K562 (cell line): ENCODE data around the gene CREG2. TPM values are rescaled to one million over a fixed set of nuclear protein-coding genes. Genes with fewer than 3 reads are reported as not detected.

Source experiments
- ESRRA ChIP-seq: fragments of 450-650 bp; IDR thresholded peaks from 2 replicates; pipeline ENCODE4 v1.6.1; 2014; ENCODE audit warnings: low read depth, mild to moderate bottlenecking, moderate library complexity, borderline replicate concordance
- FOXA3 ChIP-seq, 2 experiments: fragments of 450-650 bp in 1 of 2; sonication (generic) in 1 of 2; formaldehyde crosslinking; IDR thresholded peaks in 1 of 2; conservative IDR thresholded peaks in 1 of 2; 2 replicates each; pipeline versions ENCODE4 v1.4.0 to v1.8.0; 2020 to 2022; ENCODE audit warnings: mild to moderate bottlenecking in 2 of 2, missing genetic modification reagents in 1 of 2
- HNRNPUL1 ChIP-seq: fragments of 200-400 bp; formaldehyde crosslinking; IDR thresholded peaks from 2 replicates; pipeline ENCODE4 v1.6.1; 2017; ENCODE audit warnings: low read length
- SIN3B ChIP-seq: fragments of 450-650 bp; IDR thresholded peaks from 2 replicates; pipeline ENCODE4 v1.6.1; 2017; ENCODE audit warnings: low read depth, mild to moderate bottlenecking, moderate library complexity
- ZNF23 ChIP-seq: fragments of 250-450 bp; sonication (Bioruptor Pico); IDR thresholded peaks from 2 replicates; pipeline ENCODE4 v1.4.0; 2020; ENCODE audit warnings: mild to moderate bottlenecking
- ZNF263 ChIP-seq: sonication (generic); formaldehyde crosslinking; IDR thresholded peaks from 2 replicates; pipeline ENCODE4 v1.8.0; 2022; ENCODE audit warnings: mild to moderate bottlenecking, missing genetic modification reagents, borderline replicate concordance
- polyA plus RNA-seq, 8 experiments: library from polyadenylated mRNA; depleted of rRNA in 4 of 8; stranded (reverse) in 5 of 8; unstranded in 3 of 8; fragments of >200 nt; fragmentation: Nextera tagmentation in 2 of 8; fragmentation: Illumina TruSeq in 1 of 8; extraction: Ambion mirVana in 2 of 8; extraction: Trizol in 1 of 8; gene quantifications; 2 replicates each; pipeline versions ENCODE4 v1.2.1 to v1.2.3, GENCODE V29; 2011 to 2014; ENCODE audit warnings: inconsistent platforms in 1 of 8, missing spikeins in 1 of 8
- total RNA-seq, 7 experiments: library from RNA; depleted of rRNA in 6 of 7; stranded (reverse); fragments of >200 nt in 6 of 7; fragmentation: Illumina TruSeq in 2 of 7; extraction: Trizol in 2 of 7; gene quantifications; 2 replicates each; pipeline versions ENCODE4 v1.2.1 to v1.2.3, GENCODE V29; 2011 to 2021; ENCODE audit warnings: low replicate concordance in 1 of 7
- TF ChIP-seq, protein P1 (sequence below): fragments of 250-450 bp; sonication (Bioruptor Pico); IDR thresholded peaks from 2 replicates; pipeline ENCODE4 v1.8.0; 2021; ENCODE audit warnings: mild to moderate bottlenecking, moderate library complexity
- TF ChIP-seq, protein P2 (sequence below): fragments of 450-650 bp; IDR thresholded peaks from 2 replicates; pipeline ENCODE4 v1.6.1; 2016
- TF ChIP-seq, protein P3 (sequence below): fragments of 250-450 bp; sonication (Bioruptor Pico); IDR thresholded peaks from 2 replicates; pipeline ENCODE4 v1.8.0; 2021; ENCODE audit warnings: moderate library complexity, mild to moderate bottlenecking, inconsistent platforms
- TF ChIP-seq, protein P4 (sequence below): fragments of 450-650 bp; IDR thresholded peaks from 2 replicates; pipeline ENCODE4 v1.6.1; 2016; ENCODE audit warnings: low read depth, mild to moderate bottlenecking, moderate library complexity

CREG2 gene
- total and polyA plus RNA-seq, 9 of the 15 experiments (the other 6 are each of a cell fraction or from before 2014, with no cell fraction given): not detected

DNA sequence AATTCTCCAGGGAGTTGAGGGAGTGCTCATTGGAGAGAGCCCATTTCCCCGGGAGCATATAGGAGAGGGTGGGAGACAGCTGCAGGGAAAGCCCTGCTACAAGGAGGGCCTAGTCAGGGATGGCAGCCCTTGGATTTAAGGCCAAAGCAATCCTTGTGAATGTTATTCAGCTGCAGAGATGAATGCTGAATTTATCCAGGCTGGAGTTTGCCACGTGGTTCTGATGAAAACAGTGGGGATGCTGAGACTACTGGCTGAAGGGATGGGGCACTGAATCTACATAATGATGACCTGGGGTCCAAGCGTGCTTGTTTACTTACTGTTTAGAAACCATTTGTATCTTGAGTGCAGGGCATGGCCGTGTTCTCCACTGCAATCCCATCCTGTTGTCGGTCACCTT is 43.2 kb downstream of the CREG2 start (continued):
- TF ChIP-seq, protein P1, sequence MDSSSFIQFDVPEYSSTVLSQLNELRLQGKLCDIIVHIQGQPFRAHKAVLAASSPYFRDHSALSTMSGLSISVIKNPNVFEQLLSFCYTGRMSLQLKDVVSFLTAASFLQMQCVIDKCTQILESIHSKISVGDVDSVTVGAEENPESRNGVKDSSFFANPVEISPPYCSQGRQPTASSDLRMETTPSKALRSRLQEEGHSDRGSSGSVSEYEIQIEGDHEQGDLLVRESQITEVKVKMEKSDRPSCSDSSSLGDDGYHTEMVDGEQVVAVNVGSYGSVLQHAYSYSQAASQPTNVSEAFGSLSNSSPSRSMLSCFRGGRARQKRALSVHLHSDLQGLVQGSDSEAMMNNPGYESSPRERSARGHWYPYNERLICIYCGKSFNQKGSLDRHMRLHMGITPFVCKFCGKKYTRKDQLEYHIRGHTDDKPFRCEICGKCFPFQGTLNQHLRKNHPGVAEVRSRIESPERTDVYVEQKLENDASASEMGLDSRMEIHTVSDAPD (CRISPR knock-in tag): no peak
- no peak for TF ChIP-seq ESRRA
- TF ChIP-seq, protein P2, sequence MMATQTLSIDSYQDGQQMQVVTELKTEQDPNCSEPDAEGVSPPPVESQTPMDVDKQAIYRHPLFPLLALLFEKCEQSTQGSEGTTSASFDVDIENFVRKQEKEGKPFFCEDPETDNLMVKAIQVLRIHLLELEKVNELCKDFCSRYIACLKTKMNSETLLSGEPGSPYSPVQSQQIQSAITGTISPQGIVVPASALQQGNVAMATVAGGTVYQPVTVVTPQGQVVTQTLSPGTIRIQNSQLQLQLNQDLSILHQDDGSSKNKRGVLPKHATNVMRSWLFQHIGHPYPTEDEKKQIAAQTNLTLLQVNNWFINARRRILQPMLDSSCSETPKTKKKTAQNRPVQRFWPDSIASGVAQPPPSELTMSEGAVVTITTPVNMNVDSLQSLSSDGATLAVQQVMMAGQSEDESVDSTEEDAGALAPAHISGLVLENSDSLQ: no peak
- no peak for TF ChIP-seq HNRNPUL1
- TF ChIP-seq SIN3B: no peak
- TF ChIP-seq, protein P3, sequence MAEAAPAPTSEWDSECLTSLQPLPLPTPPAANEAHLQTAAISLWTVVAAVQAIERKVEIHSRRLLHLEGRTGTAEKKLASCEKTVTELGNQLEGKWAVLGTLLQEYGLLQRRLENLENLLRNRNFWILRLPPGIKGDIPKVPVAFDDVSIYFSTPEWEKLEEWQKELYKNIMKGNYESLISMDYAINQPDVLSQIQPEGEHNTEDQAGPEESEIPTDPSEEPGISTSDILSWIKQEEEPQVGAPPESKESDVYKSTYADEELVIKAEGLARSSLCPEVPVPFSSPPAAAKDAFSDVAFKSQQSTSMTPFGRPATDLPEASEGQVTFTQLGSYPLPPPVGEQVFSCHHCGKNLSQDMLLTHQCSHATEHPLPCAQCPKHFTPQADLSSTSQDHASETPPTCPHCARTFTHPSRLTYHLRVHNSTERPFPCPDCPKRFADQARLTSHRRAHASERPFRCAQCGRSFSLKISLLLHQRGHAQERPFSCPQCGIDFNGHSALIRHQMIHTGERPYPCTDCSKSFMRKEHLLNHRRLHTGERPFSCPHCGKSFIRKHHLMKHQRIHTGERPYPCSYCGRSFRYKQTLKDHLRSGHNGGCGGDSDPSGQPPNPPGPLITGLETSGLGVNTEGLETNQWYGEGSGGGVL: no peak
- TF ChIP-seq FOXA3 (CRISPR knock-in tag; conservative IDR thresholded peaks at IDR 0.05 in 1 of 2, IDR thresholded peaks at IDR 0.05 in 1 of 2): no peak
- no peak for TF ChIP-seq ZNF23 (CRISPR knock-in tag)
- TF ChIP-seq ZNF263 (CRISPR knock-in tag): no peak
- TF ChIP-seq, protein P4, sequence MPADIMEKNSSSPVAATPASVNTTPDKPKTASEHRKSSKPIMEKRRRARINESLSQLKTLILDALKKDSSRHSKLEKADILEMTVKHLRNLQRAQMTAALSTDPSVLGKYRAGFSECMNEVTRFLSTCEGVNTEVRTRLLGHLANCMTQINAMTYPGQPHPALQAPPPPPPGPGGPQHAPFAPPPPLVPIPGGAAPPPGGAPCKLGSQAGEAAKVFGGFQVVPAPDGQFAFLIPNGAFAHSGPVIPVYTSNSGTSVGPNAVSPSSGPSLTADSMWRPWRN: no peak
